GM21528 (cell line): ENCODE results near the gene PTGR1.

Source experiments
- ATAC-seq: cut with Tn5 transposase; IDR thresholded peaks from one replicate; pipeline ENCODE4 v1.9.1; 2021; ENCODE audit warnings: mild to moderate bottlenecking, moderate library complexity; ENCODE audit not compliant: unreplicated experiment, low FRiP score

PTGR1 gene

DNA sequence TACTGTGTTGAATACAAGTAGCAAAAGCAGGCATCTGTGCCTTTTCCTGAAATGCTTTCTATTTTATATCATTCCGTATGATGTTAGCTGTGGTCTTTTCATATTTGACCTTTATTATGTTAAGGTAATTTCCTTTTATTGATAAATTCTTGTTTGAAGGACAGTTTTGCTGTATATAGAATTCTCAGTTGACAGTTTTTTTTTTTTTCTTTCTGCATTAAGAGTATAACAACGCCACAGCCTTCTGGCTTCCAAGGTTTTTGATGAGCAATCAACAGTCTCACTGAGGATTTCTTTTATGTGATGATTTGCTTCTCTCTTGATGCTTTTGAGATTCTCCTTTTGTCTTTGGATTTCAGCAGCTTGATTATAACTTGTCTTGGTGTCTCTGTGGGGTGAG is 50.8 kb downstream of the PTGR1 start:
- no peak for ATAC-seq

- no peak for ATAC-seq
Observed at GRCh38 chr9:111542497-111543254, 56.8 kb downstream of the PTGR1 start.

DNA sequence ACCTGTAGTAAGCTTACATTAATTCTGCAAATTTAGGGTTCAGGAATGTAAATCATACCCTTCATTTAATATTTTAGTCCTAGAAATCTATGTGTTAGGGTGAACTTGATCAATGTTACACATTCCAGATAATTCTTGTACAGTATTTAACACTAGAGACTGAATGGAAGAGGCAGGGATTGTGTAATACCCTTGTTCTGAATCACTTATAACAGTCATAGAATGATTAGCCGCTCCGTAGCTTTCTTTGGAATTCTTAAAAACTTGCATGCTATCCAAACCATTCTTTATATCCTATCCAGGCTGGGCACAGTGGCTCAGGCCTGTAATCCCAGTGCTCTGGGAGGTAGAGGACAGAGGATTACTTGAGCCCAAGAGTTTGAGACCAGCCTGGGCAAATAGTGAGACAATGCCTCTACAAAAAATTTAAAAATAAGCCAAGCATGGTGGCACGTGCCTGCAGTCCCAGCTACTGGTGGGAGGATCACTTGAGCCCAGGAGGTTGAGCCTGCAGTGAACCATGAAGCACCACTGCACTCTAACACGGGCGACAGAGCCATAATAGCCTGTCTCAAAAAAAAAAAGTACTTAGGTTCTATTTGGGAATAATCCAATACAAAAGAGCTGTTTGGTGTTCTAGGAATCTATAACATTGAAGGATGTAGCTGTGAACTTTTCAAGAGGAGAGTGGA is 66.2 kb downstream of the PTGR1 start:
- ATAC-seq = no peak

GRCh38 chr9:111531716-111532115 is 67.7 kb downstream of the PTGR1 start:
- ATAC-seq = no peak

- no peak for ATAC-seq
Observed at GRCh38 chr9:111529787-111530186, 69.7 kb downstream of the PTGR1 start.

GRCh38 chr9:111527347-111527746 is 72.1 kb downstream of the PTGR1 start:
- no peak for ATAC-seq

- ATAC-seq = peak; percentile 61
Observed at GRCh38 chr9:111525056-111525977, 74.1 kb downstream of the PTGR1 start, which contains the start of gene ZNF483. Gene ZNF483, plus strand, starts transcription at chr9:111525179. Its CDS starts 2,217 bp downstream, at chr9:111527396.

- no peak for ATAC-seq
Observed at GRCh38 chr9:111524731-111525055, 74.8 kb downstream of the PTGR1 start.

GRCh38 chr9:111516061-111516465 is 83.4 kb downstream of the PTGR1 start:
- ATAC-seq = no peak

DNA sequence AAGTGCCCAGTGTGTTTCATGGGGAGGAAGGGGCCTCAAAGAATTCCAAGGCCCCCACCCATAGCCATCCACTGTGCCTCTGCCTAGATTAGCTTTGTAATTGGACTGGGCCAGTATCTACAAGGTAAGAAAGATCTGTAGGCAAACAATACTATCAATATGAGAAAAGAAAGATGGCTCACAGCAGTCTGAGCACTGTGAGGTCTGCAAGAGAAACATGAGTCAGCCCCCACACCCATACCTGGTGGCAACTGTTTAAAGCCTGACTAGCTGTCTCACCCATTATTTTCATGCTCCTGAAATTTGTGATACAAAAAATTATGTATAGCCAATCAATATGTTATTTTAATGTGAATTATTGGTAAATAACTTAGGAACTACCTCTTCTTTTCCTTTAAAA is 84.5 kb downstream of the PTGR1 start:
- ATAC-seq = no peak
